HG02973 (cell line): ENCODE data around the gene MLEC.
"Not testable (repeated sequence)": the region's sequence is repeated elsewhere in the genome, so short reads cannot be mapped to it uniquely, and the experiment has no call there.

Experiments
- ATAC-seq: cut with Tn5 transposase; IDR thresholded peaks from one replicate; pipeline ENCODE4 v1.9.1; 2021; ENCODE audit warnings: moderate library complexity; ENCODE audit not compliant: unreplicated experiment

Gene MLEC

DNA sequence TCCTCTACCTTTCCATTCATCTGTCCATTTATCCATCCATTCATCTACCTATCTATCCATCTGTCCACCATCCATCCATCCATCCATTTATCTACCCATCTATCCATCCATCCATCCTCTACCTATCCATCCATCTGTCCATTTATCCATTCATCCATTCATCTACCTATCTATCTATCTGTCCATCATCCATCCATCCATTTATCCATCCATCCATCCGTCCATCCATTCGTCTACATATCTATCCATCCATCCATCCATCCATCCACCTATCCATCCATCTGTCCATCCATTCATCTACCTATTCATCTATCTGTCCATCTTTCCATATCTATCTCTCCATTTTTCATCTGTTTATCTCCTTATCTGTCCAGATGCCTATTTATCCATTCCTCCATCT lies 25.5 kb upstream of the MLEC start:
- ATAC-seq = no peak

GRCh38 chr12:120662879-120663278 lies 24.1 kb upstream of the MLEC start:
- ATAC-seq = peak; percentile 81

GRCh38 chr12:120663741-120664140 lies 23.2 kb upstream of the MLEC start:
- no peak for ATAC-seq

DNA sequence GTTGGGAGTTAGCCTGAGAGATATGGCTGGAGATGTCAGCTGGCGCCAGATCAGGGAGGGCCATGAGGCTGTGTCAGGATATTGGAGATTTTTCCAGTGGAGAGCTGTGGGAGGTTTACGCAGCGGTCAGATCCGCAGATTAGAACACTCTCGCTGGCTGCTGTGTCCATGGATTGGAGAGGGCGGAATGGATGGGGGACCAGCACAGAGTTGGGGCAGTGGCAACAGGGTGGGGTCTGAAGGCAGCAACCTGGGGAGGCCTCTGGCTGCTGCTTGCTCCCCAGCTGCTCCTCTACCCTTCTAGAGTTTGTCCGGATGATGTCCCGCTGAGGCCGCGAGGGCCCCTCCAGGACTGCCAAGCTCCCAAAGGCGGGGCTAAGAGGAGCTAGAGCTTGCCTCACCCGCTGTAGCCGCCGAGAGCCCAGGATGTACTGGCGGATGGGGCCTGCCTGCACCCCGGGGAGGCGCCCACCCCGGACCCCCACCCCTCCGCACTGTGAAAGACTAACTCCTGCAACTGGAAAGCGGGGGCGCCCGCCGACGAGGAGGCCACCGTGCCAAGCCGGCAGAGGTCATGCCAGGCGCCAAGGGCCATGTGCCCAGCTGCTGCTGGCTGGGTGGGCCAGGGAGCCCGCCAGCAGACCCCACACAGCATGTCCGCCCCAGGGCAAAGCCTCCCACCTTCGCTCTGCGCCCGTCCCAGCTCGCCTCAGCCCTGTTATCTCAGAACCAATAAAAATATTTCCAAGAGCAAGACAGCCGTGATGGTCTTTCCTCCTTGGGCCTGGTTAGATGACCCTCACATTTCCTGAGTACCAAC lies 20.2 kb upstream of the MLEC start:
- ATAC-seq = no peak

DNA sequence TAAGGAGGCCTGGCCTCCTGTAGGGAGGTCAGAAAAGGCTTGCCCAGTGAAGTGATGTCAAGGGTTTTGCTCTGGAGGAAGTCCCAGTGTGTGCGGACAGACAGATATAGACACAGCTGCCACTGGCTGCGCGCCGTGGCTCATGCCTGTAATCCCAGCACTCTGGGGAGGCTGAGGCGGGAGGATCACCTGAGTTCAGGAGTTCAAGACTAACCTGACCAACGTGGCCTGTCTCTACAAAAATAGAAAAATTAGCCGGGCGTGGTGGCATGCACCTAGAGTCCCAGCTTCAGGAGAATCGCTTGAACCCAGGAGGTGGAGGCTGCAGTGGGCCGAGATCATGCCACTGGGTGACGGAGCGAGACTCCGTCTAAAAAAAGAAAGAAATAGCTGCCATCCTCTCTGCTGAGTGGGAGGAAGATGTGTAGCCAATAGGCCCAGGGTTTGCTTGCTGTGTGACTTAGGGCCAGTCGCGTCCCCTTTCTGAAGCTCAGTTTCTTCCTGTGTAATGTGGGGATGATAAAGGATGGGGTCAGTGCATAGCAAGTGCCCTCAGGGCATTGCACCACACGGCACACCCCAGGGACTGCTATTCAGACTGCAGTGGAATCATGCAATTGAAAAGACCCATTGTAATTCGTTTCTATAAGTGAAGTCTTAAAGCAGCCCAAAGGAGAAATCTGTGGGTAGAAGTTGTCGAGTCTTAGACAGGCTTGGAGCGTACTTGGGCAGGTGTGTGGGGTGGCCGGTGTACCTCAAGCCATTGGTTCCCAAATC lies 18.7 kb upstream of the MLEC start:
- ATAC-seq = no peak

DNA sequence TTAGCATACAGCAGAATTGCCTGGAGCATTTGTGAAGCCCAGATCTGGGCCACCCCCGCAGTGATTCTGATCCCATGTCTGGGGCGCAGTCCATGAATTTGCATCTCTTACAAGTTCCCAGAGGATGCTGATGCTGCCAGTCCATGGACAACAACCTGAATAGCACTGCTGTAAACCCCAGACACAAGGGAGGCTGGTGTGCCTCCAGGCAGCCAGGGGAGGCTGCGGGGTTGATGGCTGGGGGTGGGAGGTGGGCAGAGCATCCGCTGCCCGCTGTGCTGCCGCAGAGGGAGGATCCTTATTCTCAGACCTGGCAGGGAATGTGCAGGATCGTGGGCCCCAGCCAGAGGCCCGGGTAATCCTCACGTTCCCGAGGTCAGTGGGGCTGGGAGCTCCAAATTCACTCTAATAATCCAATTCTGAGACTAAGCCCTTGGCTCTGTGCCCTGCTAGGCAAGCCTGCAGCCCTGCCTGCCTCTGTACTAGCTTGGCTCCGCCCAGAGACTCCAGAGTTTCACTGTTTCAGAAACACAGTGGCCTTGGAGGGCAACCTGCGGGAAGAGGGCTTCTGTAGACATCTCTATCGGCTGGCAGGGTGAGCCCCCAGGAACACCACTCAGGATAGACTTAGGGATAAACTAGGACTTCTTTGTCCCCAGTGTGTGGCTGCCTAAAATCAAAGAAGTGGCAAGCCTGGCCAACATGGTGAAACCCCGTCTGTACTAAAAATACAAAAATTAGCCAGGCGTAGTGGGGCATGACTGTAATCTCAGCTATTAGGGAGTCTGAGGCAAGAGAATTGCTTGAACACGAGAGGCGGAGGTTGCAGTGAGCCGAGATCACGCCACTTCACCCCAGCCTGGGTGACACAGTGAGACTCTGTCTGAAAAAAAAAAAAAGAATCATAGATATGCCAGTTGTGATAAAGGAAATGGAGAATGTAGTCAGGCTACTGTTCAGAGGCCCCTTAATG lies 17.8 kb upstream of the MLEC start:
- peak; percentile 59 for ATAC-seq

DNA sequence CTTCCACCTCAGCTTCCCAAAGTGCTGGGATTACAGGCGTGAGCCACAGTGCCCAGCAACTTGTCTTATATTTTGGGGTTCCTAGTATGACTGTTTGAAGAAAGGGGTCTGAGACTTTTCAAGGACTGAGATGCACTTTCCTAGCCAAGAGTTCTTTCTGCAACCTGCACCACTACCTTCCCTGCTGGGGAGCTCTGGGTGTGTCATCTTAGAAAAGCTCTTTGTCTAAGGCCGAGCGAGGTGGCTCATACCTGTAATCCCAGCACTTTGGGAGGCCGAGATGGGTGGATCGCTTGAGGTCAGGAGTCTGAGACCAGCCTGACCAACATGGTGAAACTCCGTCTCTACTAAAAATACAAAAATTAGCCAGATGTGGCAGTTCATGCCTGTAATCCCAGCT lies 16.7 kb upstream of the MLEC start:
- not testable (repeated sequence) for ATAC-seq

- no peak for ATAC-seq
These were observed 16.3 kb upstream of the MLEC start for GRCh38 chr12:120670667-120671066.

- no peak for ATAC-seq
These were observed 12.8 kb upstream of the MLEC start for GRCh38 chr12:120674097-120674636.

GRCh38 chr12:120677765-120678473 lies 9.0 kb upstream of the MLEC start:
- ATAC-seq = no peak

DNA sequence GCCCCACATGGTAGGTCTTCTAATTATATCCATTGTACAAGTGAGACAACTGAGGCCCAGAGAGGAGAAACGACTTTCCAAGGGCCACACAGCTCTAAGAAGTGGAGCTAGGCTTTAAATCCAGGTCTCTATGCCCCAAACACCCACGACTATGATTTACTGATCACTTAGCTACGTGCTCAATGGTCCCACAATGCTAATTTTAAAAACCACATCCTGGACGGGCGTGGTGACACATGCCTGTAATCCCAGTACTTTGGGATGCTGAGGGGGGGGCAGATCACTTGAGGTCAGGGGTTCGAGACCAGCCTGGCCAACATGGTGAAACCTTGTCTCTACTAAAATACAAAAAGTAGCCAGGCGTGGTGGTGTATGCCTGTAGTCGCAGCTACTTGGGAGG lies 8.4 kb upstream of the MLEC start:
- no peak for ATAC-seq

GRCh38 chr12:120680165-120680738 lies 6.7 kb upstream of the MLEC start:
- ATAC-seq = no peak

DNA sequence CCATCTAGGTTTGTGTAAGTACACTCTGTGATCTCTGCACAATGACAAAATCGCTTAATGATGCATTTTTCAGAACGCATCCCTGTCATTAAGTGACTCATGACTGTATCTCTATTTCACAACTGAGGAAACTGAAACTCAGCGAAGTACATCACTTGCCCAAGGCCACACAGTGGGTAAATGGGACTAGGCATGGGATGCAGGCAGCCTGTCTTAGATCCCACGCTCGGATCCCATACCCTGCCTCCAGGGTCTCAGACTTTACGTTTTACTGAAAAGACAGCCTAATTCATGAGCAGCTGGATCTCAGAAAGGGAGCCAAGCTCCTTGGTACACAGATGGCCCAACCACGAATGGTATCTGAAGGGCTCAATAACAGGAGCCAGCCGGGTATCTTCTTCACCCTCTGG lies 2.4 kb upstream of the MLEC start:
- ATAC-seq = no peak

- ATAC-seq = no peak
These were observed 1.4 kb upstream of the MLEC start for GRCh38 chr12:120685522-120685921.

DNA sequence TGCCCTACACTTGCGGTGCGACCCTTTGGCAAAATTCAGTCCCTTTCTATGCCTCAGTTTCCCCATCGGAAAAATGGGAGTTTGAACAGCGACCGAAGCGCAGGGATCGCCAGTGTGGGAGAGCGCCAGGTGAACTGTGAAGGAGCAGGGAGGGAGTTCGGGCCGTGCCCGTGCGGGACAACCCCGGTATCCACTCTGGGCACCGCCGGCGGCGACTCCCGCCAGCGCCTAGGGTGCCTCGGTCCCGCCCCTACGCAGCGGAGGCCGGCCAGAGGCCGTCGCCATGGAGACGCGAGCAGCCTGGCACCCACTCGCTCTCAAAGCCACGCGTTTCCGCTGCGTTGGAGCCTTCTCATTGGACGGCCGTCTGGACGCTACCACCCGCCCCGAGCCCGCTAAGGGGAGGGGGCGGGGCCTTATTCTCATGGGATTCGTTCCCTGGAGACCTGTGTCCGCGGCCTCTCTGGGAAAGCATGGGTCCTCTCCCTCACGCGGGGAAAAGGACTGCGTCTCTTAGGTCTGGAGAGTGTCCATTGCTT lies 729 bp upstream of the MLEC start:
- ATAC-seq = peak; percentile 68

DNA sequence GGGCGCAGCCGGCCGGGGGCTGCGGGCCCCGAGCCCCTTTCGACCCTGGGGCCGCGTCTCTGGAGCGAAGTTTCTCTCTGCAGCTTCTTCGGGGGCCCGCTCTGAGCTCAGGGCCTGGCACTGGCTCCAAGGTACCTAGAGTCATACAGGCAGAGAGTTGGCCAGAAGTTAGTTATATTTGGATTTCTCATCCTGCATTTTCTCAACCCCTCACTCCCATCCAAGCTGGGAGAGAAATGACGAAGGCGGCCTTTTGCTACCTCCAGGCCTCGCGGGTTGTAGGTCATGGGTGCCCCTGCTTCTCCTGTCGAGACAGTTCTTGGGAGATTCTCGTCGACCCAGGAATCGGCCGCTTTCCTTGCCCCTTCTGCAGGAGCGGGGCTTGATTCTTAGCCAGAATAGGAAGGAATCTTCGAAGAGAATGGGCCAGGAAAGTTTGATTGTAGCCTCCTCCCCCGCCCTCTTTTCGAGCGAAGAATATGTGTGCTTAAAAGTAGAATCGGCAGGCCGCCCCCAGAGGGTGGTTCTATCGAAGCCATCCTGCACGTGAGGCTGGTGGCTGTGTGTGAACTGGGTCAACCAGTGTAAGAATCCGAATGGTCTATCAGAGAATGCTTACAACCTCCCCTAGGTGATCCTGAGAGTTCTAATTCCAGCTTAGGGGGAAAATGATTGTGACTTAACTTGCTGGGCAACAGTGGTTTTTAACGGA lies 785 bp downstream of the MLEC start:
- no peak for ATAC-seq

GRCh38 chr12:120688527-120689071 lies 1.6 kb downstream of the MLEC start:
- ATAC-seq = no peak

GRCh38 chr12:120689397-120690082 lies 2.6 kb downstream of the MLEC start:
- ATAC-seq = no peak
